ENCODE data around the gene TAF1C. TPM values are rescaled to one million over a fixed set of nuclear protein-coding genes. Genes with fewer than 3 reads are reported as not detected.

TAF1C gene
- total and polyA plus RNA-seq, 10 of the 15 experiments (the other 5 are each of a cell fraction or from before 2014, with no cell fraction given), result 0.98 to 40.1 (median 15.4) TPM

DNA sequence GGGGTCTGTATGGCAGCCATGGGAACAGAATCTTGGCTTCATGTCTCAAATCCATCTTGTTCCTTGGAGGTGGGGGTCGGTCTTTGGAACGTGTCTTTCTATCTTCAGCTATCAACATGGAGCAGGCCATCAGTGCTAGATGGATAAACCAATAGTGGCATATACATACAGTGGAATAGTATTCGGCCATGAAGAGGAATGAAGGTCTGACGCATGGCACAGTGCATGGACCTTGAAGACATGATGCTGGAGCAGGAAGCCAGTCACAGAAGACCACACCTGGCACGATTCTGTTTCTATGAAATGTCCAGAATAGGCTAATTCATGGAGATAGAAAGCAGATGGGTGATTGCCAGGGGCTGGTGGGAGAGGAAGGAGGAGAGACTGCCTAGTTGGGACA, 45.2 kb upstream of the TAF1C start (continued):
- TF ChIP-seq, protein P1, sequence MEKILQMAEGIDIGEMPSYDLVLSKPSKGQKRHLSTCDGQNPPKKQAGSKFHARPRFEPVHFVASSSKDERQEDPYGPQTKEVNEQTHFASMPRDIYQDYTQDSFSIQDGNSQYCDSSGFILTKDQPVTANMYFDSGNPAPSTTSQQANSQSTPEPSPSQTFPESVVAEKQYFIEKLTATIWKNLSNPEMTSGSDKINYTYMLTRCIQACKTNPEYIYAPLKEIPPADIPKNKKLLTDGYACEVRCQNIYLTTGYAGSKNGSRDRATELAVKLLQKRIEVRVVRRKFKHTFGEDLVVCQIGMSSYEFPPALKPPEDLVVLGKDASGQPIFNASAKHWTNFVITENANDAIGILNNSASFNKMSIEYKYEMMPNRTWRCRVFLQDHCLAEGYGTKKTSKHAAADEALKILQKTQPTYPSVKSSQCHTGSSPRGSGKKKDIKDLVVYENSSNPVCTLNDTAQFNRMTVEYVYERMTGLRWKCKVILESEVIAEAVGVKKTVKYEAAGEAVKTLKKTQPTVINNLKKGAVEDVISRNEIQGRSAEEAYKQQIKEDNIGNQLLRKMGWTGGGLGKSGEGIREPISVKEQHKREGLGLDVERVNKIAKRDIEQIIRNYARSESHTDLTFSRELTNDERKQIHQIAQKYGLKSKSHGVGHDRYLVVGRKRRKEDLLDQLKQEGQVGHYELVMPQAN (conservative IDR thresholded peaks at IDR 0.05), result no peak
- TF ChIP-seq, protein P2, sequence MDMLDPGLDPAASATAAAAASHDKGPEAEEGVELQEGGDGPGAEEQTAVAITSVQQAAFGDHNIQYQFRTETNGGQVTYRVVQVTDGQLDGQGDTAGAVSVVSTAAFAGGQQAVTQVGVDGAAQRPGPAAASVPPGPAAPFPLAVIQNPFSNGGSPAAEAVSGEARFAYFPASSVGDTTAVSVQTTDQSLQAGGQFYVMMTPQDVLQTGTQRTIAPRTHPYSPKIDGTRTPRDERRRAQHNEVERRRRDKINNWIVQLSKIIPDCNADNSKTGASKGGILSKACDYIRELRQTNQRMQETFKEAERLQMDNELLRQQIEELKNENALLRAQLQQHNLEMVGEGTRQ (IDR thresholded peaks at IDR 0.05; ENCODE audit: borderline replicate concordance, low read depth, low read length), result no peak
- TF ChIP-seq NFYA (IDR thresholded peaks at IDR 0.05; ENCODE audit: borderline replicate concordance, low read depth, low read length) (no peak), NR2C1 (IDR thresholded peaks at IDR 0.05) (no peak)
- TF ChIP-seq, protein P3, sequence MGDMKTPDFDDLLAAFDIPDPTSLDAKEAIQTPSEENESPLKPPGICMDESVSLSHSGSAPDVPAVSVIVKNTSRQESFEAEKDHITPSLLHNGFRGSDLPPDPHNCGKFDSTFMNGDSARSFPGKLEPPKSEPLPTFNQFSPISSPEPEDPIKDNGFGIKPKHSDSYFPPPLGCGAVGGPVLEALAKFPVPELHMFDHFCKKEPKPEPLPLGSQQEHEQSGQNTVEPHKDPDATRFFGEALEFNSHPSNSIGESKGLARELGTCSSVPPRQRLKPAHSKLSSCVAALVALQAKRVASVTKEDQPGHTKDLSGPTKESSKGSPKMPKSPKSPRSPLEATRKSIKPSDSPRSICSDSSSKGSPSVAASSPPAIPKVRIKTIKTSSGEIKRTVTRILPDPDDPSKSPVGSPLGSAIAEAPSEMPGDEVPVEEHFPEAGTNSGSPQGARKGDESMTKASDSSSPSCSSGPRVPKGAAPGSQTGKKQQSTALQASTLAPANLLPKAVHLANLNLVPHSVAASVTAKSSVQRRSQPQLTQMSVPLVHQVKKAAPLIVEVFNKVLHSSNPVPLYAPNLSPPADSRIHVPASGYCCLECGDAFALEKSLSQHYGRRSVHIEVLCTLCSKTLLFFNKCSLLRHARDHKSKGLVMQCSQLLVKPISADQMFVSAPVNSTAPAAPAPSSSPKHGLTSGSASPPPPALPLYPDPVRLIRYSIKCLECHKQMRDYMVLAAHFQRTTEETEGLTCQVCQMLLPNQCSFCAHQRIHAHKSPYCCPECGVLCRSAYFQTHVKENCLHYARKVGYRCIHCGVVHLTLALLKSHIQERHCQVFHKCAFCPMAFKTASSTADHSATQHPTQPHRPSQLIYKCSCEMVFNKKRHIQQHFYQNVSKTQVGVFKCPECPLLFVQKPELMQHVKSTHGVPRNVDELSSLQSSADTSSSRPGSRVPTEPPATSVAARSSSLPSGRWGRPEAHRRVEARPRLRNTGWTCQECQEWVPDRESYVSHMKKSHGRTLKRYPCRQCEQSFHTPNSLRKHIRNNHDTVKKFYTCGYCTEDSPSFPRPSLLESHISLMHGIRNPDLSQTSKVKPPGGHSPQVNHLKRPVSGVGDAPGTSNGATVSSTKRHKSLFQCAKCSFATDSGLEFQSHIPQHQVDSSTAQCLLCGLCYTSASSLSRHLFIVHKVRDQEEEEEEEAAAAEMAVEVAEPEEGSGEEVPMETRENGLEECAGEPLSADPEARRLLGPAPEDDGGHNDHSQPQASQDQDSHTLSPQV (IDR thresholded peaks at IDR 0.05), result no peak
